ENCODE results near the gene HAVCR2. TPM values are rescaled to one million over a fixed set of nuclear protein-coding genes. Genes with fewer than 3 reads are reported as not detected.

The HAVCR2 gene
- total and polyA plus RNA-seq, 12 donors = 0.76 to 14.9 (median 1.7) TPM

GRCh38 chr5:157113002-157113401 is 4.2 kb upstream of the HAVCR2 start:
- Histone ChIP-seq H3K9me3 (no peaks in the 10 kb centered on the region), H3K27ac (peak overlapping the region in 1 of 10 donors; percentile 80), H3K27me3 (no peaks in the 10 kb centered on the region), H3K4me3 (no peak overlapping the region), H3K36me3 (no peaks in the 10 kb centered on the region), H3K4me1 (peaks cover 0 to 23% (median 3%) of the 10 kb centered on the region in 9 donors)
- peak in 1 of 8 donors; percentile 33 for ATAC-seq
- intact Hi-C loops (cut with DNase I) = no loop called here
- no peak for TF ChIP-seq CTCF (IDR thresholded peaks at IDR 0.05)
- 58 to 69% methylated on average over 5 of the region's 5 CpGs for WGBS, 2 donors
- no peak for DNase-seq

- H3K36me3 ChIP-seq = peaks cover 0 to 9% (median 0%) of the 10 kb centered on the region in 9 donors
- peak overlapping the region in 1 of 10 donors; percentile 48 for H3K4me3 ChIP-seq
- intact Hi-C loops (cut with DNase I) = no loop called here
- 42 to 64% methylated on average over 1 of the region's 1 CpG for WGBS, 2 donors
- H3K27ac ChIP-seq = peak overlapping the region in 2 of 10 donors; percentile 36 to 92
- no peaks in the 10 kb centered on the region for H3K27me3 ChIP-seq
- no peak for TF ChIP-seq CTCF (IDR thresholded peaks at IDR 0.05)
- ATAC-seq (peak in 5 of 8 donors; percentile 29 to 48 (median 43)), DNase-seq (no peak)
- H3K9me3 ChIP-seq = no peaks in the 10 kb centered on the region
- peaks cover 0 to 38% (median 0%) of the 10 kb centered on the region in 9 donors for H3K4me1 ChIP-seq
These were observed 900 bp upstream of the HAVCR2 start for GRCh38 chr5:157109744-157110143.

- DNase-seq (no peak), ATAC-seq (no peak)
- peaks cover 0 to 21% (median 0%) of the 10 kb centered on the region in 9 donors for H3K36me3 ChIP-seq
- H3K27ac ChIP-seq = peak overlapping the region in 3 of 10 donors; percentile 15 to 92 (median 37)
- no peaks in the 10 kb centered on the region for H3K9me3 ChIP-seq
- H3K4me3 ChIP-seq = peak overlapping the region in 2 of 10 donors; percentile 11 to 48
- H3K27me3 ChIP-seq = no peaks in the 10 kb centered on the region
- intact Hi-C loops (cut with DNase I) = no loop called here
- no peak for TF ChIP-seq CTCF (IDR thresholded peaks at IDR 0.05)
- peaks cover 0 to 36% (median 0%) of the 10 kb centered on the region in 9 donors for H3K4me1 ChIP-seq
- 39 to 74% methylated on average over 3 of the region's 3 CpGs for WGBS, 2 donors
These were observed 1.3 kb downstream of the HAVCR2 start for GRCh38 chr5:157107508-157107907.

- peaks cover 0 to 36% (median 0%) of the 10 kb centered on the region in 9 donors for H3K4me1 ChIP-seq
- DNase-seq (peak; percentile 20 to 25), ATAC-seq (peak in 2 of 8 donors; percentile 52 to 66)
- H3K36me3 ChIP-seq = peaks cover 0 to 25% (median 0%) of the 10 kb centered on the region in 9 donors
- H3K9me3 ChIP-seq = no peaks in the 10 kb centered on the region
- WGBS, 2 donors = 82 to 85% methylated on average over 14 of the region's 14 CpGs
- TF ChIP-seq CTCF (IDR thresholded peaks at IDR 0.05) = no peak
- peak overlapping the region in 5 of 10 donors; percentile 15 to 92 (median 37) for H3K27ac ChIP-seq
- intact Hi-C loops (cut with DNase I) = no loop called here
- H3K4me3 ChIP-seq = peak overlapping the region in 4 of 10 donors; percentile 5 to 48 (median 16)
- no peaks in the 10 kb centered on the region for H3K27me3 ChIP-seq
These were observed 2.0 kb downstream of the HAVCR2 start for GRCh38 chr5:157106630-157107461.
